DMS 273 treated with DMSO at 0.1 percent for 48 hours (cell line): ENCODE measurements around the gene TIGD1.

Experiments used
- DNase-seq: peaks from one replicate; lab custom pipeline; 2025; lab: John Stamatoyannopoulos, UW

Gene TIGD1

DNA sequence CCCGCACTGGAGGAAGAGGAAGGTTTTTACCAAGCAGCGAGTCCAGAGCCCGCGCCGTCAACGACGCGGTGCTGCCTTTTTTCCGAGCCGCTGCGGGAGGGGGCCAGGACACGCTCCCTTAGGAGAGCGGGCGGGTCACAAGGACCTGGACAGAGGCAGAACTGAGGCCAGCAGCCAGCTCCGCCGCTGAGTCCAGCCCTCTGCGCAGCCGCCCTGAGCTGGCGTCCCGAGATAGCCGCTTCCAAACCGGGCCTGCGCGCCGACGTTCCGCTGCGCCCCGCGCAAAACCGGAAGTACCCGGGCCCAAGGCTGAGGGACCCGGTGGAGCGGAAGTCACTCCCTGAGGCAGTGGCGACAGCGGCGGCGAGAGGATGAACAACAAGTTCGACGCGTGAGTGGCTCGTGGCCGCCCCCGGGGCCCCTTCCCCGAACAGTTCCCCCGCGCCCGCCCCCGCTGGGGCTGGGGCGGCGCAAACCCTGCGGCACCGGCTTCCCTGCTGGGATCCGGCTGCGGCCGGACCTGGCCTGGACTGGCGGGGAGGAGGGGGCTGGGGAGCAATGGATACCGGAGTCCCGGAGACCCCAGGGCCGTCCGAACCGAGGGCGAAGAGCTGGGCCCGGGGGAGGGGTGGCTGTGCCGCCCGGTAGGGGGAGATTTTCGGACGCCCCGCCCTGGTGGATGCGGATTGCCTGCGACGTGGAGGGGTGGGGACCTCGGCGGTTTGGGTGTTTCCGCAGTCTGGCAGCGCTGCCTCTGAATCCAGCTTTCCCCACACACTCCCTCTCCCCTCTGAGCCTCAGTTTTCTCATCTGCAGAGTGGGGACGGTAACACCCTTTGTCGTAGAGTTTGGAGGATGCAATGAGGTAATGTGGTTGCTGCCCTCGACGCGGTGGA, at the start of gene TIGD1, which contains the start of gene EIF4E2:
TSS of gene TIGD1 (minus strand) at position 204 of the 896 bp plus-strand sequence. CDS start 675 bp downstream, outside the sequence.
TSS of gene EIF4E2 (plus strand) at position 336 of the 896 bp plus-strand sequence. CDS start at position 372, 36 bp downstream.
- peak; percentile 83 for DNase-seq

DNA sequence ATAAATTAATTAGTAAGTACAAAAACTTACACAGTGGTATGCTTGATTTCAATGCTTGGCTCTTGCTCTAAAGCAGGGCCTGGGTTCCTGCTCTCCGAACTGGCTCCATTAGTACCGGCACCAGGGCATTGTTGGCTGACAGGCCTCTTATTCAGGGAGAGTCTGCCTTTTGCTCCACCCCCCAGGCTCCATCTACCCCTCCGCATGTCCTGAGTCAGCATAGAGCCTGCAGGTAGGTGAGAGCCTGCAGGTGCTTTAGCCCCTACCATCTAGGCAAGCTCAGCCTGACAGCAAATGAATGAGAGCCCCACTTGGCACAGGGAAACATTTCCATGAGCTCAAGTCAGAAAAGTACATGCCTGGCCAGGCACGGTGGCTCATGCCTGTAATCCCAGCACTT, 47.9 kb upstream of the TIGD1 start:
- DNase-seq, result no peak

DNA sequence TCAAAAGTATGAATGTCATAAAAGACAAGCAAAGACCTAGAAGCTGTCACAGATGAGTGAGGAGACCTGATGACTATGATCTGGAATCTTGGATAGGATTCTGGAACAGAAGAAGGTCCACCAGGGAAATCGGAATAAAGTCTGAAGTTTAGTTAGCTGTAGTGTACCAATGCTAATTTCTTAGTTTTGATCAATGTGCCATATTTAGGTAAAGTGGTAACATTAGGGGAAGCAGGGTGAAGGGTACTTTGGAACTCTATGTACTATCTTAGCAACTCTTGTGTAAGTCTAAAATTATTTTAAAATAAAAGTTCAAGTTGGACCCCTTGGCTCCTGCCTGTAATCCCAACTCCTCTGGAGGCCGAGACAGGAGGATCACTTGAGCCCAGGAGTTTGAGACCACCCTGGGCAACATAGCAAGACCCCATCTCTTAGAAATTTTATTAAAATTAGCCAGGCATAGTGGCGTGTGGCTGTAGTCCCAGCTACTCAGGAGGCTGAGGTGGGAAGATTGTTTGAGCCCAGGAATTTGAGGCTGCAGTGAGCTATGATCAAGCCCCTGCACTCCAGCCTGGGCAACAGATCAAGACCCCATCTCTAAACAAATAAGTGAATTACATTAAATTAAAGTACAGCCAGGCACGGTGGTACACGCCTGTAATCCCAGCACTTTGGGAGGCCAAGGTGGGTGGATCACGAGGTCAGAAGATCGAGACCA, 47.2 kb upstream of the TIGD1 start:
- DNase-seq, result no peak

DNA sequence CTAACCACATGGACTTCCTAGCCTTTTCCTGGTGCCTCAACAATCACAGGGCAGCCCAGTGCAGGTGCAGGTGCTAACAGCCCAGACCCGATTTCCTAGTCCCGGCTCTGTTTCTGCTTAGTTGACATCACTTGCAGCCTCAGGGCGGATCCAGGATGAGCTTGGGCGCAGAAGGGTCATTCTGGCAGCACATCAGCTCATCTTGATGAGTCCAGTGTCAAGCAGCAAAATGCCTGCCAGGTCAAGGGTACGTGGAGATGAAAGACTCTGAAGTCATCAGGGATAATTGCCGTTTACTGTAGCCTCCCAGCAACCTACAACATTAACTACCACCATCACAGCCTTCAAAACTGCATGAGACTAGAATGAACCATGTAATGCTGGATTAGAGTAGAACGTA, 43.6 kb upstream of the TIGD1 start:
- DNase-seq, result no peak

DNA sequence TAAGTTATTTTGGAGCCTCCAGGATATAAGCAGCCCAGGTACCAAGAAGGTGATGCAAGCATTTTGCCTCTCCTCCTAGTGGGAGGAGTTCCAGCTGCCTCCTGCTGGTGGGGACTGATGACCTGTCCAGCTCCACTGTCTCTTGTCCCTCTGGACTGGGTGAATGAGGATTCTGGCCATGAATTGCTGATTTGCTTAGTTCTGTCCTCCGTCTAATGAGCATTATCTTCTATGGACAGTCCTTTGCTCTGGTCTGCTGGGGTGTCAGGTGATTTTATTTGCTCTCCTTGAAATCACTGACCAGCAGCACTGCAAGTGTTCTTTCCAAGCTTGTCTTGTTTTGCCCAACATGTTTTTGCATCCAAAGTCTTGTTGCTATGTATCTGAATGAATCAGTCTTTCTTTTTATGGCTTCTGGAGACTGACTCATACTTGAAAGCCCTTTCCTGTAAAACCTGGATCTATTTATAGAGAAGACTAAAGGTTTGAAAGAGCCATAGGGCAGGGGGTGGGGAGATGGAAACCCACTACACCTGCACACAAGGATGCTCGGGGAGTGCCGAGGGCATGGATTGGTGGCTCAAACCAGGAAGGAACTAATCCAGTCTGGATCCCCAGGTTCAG, 42.5 kb upstream of the TIGD1 start:
- no peak for DNase-seq

DNA sequence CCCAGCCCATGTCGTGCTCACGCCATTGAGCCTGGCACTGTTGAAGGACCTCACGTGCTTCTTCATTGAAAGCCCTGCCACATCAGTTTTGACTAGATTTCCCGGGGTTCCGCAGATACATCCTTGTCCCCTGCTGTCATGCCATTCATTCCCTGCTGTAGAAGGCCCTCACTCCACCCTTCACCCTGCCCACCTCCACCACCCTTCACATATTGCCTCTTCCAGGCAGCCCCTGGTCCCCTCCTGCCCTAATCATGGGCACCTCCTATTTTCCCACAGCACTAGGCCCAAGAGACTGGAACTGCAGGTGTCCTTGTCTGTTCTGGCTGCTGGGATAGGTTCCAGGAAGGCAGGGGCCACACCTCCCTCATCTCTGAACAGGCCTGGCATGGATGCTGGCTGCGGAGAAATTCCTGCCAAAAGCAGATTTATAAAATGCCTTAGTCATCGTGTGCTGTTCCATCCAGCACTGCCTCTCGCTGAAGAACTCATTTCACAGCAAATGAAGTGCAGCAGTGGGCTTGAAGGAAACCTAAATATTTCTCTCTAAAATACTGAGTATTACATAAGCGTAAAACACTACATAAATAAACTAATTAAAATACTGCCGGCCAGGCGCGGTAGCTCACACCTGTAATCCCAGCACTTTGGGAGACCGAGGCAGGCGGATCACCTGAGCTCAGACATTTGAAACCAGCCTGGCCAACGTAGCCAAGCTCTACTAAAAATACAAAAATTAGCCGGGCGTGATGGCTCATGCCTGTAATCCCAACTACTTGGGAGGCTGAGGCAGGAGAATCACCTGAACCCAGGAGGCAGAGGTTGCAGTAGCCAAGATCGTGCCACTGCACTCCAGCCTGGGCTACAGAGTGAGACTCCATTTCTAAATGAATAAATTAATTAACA, 38.6 kb upstream of the TIGD1 start:
- no peak for DNase-seq

DNA sequence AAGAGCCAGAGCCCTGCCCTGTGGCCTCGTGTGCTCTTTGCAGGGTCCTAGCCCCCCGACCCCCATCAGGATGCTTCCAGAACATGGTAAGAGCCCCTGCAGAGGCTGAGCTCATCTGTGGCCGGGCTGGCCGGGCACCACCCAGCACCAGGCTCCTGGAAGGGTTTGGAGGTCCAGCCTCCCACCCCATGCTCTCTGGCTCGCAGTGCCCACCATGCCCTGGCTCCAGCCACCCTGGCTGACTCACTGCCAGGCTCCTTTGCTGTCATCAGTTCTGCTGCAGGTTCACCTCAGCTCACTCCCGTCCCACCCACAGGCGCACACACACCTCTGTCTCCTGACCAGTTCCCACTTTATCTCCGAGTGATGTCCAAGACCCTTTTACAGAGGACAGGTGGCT, 37.7 kb upstream of the TIGD1 start:
- DNase-seq, result no peak

DNA sequence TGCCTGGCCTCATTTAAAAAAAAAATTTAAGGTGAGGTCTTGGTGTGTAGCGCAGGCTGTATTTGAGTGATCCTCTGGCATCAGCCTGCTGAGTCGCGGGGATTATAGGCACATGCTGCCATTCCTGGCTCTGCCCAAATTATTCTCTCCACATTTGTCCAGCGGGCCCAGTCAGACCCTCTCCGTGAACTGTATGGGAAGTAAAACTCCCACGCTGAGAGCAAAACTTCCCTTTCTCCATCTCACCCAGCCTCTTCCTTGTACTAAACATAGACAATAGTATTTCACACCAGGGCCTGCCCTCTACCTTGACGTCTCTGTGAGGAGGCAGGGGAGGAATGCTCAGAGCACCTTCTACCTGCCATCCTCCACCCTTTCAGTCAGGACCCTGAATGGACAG, 37.2 kb upstream of the TIGD1 start:
- DNase-seq, result no peak

DNA sequence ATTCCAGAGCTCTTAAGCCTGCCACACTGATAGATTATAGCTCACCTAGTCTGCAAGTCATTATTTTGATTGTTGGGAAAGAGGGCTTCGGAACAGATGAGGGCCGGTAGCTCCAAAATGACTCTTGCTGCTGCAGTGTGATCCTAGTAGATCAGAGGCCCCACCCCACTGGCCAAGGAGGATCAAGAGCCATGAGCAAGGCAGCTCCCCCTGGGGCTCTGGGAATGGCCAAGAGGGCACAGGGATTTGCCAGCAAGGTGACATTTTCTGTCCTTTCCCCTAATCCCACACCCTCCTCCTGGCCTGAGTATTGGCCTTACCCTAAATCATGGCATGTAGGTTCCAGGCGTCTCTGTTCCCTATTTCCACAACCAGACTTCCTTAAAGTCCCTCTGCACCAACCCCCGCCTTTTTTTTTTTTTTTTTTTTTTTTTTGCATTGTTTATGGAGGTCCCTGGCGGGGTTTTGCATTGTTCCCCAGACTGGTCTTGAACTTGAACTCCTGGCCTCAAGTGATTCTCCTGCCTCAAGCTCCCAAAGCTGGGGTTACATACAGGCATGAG, 36.7 kb upstream of the TIGD1 start:
- DNase-seq, result no peak

DNA sequence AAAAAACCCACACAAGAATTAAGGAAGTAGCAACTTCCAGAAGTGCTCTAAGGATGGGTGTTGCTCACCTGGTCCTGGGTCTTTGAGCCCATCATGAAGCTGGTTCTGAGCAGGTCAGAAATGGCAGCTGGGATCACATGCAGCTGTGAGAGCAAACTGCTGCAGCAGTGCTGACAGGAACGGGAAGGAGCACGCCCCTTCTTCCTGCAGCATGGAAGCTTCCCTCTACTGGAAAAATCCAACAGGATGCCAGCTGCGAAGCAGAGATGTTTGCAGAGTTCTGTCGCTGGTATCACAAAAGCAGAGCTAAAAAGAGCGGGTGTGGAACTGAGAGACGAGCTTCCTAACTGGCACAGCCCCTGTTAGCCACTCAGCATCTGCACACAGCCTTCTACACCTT, 33.9 kb upstream of the TIGD1 start:
- no peak for DNase-seq

DNA sequence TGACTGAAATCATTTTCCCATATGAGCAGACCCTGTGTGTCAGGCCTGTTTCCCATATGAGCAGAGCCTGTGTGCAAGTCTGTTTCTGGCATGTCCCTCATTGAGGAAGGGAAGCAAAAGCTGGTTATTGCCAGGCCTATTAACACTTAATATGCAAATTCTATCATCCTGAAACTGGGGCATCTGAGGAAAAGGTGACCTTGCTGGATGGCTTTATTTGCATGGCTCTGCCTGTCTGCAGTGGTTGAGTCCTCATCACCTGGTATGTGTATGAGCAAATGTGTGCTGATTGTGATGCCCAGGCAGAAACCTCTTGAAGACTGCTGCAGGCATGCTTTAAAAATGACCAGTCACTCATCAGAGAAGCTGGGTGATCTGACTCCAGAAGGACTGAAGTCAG, 31.4 kb upstream of the TIGD1 start:
- DNase-seq, result no peak

DNA sequence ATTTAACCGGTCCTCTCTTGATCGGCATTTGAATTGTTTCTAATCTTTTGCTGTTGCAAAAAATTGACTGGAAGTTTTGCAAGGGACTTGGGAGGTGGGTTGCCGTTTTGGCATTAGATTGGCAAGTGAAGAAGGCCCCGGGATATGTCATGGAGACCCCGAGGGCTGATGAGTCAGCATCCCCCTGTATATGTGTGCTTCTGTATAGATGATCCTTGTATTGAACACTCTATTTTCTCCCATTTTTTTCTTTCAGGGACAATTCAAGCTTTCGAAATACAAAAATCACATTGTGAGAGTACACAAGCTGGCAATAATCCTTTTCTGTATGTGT, 30.3 kb upstream of the TIGD1 start:
- DNase-seq, result no peak

DNA sequence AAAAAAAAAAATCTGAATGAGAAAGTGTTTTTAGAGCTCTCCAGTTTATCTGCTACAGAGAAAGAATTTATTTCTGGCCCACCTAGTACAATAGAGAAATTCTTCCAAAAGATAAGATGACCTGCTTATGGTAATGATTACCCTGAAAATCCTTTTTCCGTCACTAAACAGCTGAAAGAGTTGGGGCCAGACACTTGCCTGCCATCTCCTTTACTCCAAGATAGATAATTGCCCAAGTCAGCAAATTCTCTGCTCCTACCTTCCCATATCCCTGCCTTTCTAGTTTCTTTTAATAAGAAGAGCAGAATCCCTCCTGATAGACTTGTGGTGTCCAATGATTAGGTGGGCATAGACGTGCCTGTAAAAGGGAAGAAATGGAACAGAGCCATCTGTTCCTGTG, 28.3 kb upstream of the TIGD1 start:
- no peak for DNase-seq

DNA sequence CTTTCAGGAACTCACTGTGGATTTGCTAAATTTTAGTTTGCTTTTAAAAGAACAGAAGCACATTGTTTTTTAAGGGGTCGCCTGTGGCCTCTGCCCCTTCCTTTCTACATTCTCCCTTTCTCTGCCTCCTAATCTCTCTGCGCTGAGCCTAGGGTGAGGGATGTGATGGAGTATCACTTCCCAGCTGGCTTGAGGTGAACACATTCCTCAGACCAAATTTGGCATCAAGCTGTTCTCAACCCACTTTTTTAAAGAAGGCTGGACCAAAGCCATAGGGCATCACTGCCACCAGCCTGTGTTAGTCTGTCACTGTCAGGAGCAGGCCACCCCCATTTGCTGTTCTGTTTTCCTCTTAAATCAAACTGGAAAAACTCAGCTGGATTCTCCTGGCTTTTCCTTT, 27.5 kb upstream of the TIGD1 start:
- DNase-seq, result no peak

DNA sequence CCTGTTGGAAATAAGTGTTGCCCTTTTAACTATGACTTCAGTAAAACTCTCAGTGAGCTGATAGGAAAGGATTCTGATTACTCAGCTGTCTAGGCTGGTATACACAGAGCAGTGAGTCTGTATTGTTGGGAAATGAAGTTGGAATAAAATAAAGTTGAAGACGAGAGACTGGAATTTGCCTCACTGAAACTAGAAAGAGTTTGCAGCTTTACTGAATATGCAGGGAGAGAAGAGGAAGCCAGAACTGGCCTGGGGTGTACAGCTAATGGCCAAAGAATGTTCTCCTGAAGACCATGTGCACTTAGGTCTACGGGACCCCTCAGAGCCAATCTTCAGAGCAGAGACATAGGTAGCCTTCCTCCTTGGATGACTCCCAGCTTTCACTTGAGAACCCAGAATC, 26.6 kb upstream of the TIGD1 start:
- DNase-seq, result no peak

DNA sequence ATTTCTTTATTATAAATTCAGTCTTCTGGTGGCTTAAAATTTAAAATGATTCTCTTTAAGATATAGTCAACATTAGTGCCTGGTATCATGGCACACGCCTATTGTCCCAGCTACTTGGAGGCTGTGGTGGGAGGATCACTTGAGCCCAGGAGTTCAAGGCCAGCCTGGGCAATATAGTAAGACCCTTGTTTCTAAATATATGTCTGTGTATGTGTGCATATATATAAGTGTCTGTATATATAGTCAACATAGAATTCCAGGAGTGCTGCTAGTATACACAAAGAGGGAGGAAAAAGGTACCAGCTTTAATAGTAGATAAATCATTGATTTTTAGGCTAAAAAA, 25.0 kb upstream of the TIGD1 start:
- no peak for DNase-seq

DNA sequence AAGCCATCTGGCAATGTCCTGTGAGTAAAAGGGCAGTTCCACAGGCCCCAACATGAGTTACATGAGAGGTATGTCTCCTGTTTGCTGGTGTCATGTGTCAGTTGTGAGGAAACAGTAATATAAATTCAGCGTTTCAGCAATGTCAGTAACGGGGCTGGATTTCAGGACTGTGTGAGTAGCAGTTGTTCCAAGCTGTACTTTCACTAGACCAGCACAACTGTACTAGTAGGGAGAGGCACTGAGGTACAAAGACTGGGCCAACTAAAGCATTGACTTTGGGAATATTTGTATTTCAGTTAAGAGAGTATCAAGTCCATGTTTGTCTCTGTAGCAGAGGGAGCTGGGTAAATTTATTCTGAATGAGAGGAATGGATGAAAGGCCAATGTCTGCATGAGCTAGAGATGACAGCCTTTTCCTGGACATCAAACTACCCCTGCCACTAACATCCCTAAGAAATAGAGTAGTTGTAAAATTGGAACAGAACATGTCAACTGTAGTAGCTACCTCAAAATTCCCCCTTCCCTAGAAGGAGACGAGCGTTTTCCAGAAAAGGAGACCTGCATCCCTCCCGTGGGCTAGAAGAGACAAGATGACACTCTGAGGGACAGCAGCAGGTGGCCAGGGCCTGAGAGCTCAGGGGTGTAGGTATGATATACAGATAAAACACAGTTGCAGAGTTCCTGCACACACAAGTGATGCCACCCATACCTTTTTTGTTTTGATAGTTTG, 24.5 kb upstream of the TIGD1 start:
- no peak for DNase-seq

DNA sequence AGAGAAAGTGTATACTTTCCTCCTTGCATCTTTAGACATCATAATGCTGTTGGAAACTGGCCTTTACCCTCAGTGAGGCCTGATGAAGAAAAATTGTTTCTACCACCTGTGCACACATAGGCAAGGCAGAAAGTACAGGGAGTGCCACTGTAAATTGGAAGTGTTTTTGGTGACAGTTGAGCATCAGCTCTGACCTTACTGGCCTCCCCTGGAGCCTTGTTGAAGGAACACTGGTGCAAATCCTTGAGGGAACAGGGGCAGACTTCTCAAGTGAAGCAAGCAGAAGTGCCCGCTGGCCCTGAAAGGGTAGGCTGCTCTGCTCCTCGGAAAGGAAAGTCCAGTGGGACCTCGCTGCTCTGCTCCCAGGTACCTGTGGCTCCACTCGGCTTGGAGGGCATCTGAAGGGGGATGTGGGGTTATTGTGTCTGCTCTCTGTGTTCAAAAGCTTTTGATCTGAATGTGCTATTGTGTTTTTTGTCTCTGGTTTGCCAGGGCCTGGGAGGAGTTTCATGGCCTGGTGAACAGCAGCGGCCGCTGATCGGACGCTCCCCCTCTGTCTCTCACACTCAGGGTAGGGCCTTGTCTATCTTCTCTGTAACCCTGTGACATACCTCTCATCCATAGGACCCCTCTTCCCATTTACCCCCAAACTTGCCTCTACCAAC, 23.5 kb upstream of the TIGD1 start:
- no peak for DNase-seq

DNA sequence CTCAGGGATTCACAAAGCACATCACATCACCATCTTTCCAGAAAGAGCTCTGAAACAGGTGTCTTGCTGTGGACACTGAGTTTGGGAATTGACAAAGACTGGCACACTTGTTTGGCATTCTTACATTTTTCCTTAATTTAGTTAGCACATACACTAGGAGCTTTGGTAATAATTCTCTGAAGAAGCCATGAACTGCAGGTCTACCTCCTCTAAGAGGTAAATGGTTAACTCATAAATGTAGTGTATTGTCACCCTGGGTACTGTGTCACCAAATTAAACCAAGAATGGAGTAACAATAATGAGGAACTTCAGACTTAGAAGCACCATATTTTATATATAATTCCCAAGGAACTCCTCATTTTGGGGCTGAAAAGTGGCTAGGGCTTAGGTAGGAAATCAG, 22.7 kb upstream of the TIGD1 start:
- no peak for DNase-seq

DNA sequence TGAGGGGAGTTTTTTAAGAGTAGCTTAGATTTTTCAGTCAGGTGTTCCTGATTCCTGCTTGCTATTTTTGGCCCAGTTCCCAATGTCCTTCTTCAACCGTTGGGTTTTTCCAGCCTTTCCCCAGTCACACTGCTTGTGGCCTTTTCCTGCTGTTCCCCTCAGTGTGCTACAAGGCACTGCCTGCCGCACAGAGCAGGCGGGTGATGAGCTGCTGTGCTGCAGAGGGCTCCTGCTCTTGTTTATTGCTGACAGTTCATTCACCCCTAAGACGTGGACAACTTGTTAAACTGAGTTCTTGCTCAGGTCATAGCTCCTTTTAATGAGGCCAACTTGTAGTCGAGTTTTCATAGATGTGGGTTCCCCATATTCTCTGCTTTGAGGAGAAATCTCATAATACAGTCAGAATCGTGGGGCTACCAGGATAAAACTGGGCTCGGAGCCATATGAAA, 20.7 kb upstream of the TIGD1 start:
- no peak for DNase-seq
